SW480 (cell line): ENCODE data around the gene GNG4.
A peak's percentile ranks its signal among the peaks of the same experiment; 100 is the strongest.

Experiments used
- DNase-seq: peaks from one replicate; pipeline ENCODE4 v3.0.0-alpha.2; 2016; ENCODE audit warnings: low spot score

Gene GNG4

DNA sequence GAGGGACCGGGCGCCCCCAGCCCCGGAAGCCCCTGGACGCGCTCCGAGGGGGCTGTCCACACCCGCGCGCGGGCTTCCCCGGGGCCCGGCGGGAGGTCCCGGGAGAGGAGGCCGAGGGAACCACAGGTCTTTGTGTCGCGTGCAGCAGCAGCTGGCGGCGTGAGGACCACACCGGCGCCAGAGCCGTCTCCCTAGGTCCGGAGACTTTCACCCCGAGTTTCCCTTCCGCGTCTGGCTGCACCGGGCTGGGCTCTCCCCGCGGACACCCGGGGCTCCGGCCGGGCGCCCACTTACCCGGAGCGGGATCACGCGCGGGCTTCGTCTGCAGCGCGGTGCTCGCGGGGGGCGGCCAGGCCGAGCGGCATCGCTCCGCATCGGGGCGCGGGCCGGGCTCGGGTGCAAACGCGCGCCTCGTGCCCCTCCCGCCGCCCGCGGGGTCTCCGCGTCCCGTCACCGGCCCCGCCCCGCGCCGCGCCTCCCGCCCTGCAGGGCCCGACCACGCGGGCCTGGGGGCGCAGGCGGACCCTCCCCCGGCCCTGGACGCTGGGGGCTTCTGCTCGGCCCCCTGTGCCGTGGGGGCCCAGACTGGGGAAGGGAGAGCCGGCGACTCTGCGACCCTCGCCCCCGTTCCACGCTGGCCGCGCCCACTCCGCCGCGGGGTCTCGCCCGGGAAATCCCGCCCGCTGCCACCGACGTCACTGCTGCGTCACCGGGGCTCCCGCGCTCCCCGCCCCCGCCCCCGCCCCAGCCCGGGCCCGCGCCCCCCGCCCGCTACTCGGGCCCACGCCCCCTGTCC, at the start of gene GNG4:
TSS of gene GNG4 (minus strand) at position 417 of the 796 bp plus-strand sequence. CDS start 65,946 bp downstream, outside the sequence.
- peak; percentile 60 for DNase-seq

- no peak for DNase-seq
These were observed 47.9 kb upstream of the GNG4 start for GRCh38 chr1:235697508-235697907.

DNA sequence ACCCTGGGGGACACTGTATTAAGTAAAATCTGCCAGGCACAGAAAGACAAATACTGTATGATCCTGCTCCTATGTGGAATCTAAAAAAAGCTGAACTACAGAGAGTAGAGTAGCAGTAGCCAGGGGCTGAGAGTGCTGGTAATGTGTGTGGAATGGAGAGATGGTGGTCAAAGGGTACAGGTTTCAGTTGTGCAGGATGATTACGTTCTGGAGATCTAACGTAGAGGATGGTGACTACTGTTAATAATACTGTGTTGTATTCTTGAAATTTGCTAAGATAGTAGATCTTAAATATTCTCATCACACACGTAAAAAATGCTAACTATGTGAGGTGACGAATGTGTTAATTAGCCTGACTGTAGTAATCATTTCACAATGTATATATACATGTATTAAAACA, 39.8 kb upstream of the GNG4 start:
- DNase-seq, result no peak

DNA sequence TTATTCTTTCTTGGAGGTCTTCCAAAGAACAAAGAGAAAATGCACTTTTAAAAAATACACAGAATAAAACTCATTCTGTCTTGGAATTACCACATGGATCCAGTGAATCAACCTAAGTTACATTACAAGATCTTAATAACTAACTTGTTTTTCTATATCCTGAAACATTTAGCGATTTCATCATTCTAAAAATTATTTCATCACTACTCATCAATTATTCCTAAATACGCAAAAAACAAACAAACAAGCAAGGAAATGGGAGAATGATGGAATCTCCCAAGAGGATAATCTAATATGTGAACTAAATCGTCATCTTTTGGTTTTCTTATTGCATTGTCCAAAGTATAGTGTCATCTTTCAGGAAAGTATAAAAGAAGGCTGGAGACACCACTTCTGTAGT, 38.5 kb upstream of the GNG4 start:
- no peak for DNase-seq

- DNase-seq, result no peak
These were observed 34.1 kb upstream of the GNG4 start for GRCh38 chr1:235683653-235684052.

GRCh38 chr1:235682216-235682615, 32.6 kb upstream of the GNG4 start:
- DNase-seq, result no peak

GRCh38 chr1:235679644-235680043, 30.1 kb upstream of the GNG4 start:
- no peak for DNase-seq

DNA sequence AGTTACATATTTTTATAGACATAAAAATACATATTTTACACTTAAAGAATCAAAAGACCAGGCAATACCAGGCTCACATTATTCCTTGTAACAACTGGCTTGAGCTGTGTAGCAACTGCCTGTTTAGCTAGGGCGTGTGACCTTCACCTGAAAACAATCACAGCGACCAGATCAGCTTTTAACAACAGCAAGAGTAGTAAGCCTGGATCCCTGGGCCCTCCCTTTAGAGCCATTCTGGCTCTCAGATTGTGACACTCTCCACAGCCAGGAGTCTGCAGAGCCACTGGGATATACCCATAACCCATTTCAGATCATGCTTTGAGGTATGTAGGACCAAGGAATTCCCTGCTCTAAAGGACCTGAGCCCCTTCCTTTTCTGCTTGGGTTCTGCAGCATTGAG, 29.4 kb upstream of the GNG4 start:
- DNase-seq, result no peak

DNA sequence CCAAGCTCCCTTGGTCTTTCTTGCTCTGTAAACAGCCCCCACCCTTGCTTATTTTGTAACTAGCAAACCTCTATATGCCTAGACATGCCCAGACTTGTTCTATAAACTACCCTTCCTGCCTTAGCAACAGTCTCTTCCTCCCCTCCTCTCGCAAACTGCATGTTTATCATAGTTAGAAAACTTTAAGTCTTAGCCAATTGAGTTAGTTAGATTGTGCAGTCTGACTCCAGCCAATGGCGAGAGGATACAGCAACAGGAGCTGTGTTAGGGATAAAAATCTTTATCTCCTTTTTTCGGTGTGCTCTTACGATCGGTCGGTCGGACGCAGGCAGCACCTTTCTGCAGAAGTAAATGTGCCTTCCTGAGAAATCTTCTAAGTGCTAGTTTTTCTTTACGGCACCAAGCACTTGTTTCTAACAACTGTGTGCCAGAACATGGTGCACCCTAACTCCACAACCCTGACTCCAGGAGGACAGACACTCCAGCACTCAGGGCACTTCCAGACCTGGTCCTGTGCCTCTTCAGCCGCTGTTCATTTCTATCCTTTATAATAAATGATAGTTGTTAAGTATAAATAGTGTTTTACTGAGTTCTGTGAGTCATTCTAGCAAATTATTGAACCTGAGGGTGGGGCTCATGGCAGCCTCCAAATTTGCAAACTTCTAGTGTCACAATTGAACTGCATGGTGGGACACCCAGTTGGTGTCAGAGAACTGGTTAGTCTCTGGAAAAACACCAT, 25.7 kb upstream of the GNG4 start:
- DNase-seq, result no peak

DNA sequence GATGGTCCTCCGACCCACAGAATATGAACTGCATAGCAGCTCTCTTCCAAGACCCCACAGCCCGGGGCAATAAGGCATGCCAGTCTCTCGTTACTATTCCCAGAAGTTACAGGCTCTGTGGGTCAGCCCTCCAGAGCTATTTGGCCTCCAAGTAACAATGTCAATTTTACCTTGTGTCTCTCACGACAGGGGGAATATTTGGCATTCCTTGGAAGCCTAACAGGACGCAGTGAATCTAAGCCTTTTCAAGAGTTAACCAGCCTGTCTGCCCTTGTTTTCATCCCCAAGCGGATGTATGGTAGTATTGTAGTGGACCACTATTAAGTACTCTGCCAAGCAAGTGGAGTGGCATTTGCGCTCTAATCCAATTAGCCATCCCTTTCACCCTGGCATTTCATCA, 24.4 kb upstream of the GNG4 start:
- DNase-seq, result no peak

- DNase-seq, result no peak
These were observed 22.4 kb upstream of the GNG4 start for GRCh38 chr1:235671992-235672391.

- DNase-seq, result no peak
These were observed 20.7 kb upstream of the GNG4 start for GRCh38 chr1:235670157-235670776.

DNA sequence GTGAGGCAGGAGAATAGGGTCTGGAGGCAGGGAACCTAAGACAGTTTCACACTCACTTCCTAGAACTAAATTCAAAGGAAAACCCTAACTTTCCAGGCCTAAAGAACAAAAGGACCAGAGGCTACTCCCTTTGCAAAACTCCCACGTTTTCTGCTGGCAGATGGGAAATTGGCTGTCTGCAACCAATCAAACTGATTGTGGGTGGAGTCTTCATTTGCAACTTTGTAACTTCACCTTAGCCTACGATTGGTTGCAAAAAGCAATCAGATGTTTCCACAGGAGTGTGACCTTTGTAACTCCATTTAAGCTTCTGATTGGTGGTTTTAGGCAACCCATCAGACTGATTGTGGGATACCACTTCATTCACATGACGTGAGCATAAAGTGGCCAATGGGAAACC, 19.7 kb upstream of the GNG4 start:
- DNase-seq, result no peak

GRCh38 chr1:235663628-235664027, 14.0 kb upstream of the GNG4 start:
- no peak for DNase-seq

DNA sequence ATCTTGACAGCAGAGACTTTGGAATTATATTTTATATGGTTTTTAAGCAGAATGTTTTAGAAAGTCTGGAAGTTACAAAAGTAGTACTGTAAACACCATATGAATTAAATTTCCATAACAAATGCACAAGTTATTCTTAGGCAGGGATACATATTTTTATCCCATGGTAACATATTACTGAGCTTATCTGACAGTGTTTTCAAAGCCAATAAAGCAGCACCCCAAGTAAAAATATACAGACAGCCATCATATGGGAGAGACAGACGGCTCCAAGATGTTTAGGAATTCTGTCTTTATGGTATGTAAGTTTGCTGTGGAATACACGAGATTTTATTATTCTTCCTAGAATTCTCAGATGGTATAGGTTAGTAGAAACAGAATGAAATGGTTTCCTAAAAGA, 12.0 kb upstream of the GNG4 start:
- no peak for DNase-seq

GRCh38 chr1:235659186-235659771, 9.7 kb upstream of the GNG4 start:
- DNase-seq, result no peak

DNA sequence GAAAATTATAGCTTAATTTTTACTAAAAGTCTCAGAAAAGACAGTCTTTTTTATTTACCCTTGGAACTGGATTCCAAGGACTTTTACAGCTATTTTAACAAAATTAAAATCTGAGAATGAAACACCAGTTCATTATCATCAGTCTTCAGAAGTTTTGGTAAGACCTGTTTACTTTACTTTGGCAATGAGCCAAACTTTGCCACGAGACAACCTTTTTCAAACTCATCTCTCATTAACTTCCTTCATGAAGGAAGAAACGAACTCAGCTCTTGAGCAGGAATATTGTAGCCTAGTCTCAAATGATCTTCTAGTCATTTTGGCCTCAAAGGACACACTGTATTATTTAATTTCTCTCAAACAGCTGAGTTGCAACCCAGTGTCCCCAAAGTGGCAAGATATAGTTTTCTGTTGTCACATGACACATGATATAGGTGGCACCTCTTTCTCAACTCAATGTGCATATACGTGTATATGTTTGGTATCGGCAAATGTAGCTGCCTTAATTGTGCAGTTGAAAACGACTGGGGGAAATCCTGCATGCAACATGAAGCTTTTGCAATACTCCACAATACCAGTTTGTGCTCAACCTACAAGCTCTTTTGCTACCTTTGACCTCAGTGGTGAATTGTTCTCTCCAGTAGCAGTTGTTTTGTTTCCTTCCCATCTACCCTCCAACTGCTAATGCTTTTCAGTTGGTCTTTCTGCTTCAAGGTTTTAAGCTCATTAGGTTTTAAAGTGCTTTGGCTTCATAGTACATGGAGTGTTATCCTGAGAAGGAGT, 8.4 kb upstream of the GNG4 start:
- DNase-seq, result no peak

GRCh38 chr1:235657269-235657668, 7.7 kb upstream of the GNG4 start:
- DNase-seq, result peak; percentile 20

DNA sequence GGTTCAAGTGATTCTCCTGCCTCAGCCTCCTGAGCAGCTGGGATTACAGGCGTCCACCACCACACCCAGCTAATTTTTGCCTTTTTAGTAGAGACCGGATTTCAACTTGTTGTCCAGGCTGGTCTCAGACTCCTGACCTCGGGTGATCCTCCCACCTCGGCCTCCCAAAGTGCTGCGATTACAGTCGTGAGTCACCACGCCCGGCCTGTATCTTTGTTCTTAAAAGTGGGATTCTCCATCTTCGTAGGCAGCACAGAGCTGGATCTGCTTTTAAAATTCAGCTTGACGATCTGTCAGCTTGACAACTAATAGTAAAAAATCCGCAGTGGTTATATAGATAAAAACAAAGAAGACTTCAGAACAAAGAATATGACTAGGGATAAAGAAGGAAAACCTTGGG, 2.8 kb upstream of the GNG4 start:
- no peak for DNase-seq

DNA sequence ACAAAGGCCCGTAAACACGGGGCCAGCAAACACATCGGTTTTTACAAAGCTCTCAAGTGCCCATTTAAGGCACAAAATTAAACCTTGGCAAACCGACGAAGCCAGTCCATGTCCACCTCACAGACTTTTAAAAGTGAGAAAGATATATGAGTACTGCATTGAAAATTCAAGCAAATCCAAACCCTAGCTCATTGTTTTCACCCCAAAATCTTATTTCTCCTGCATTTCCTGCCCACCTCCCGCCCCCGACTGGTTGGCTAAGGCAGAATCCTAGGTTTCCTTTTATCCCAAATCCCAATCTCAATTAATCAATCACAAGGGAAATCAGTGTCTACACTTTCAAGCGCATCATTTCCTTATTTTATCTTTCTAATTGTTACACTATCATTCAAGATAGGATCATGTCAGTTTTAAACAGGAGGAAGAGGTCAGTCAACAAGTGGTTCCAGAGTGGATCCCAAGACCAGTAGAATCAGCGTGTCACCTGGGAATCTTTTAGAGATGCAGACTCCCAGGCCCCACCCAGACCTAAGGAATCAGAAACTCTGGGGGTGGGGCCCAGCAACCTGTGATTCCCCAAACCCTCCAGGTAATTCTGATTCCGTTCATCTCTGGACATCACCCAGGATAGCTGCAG, 1.7 kb upstream of the GNG4 start:
- no peak for DNase-seq
